GM21447 (cell line): ENCODE data around the gene THADA.
"Not testable (repeated sequence)": the region's sequence is repeated elsewhere in the genome, so short reads cannot be mapped to it uniquely, and the experiment has no call there.

Source experiments
- ATAC-seq: cut with Tn5 transposase; IDR thresholded peaks from one replicate; pipeline ENCODE4 v1.9.1; 2021; ENCODE audit not compliant: unreplicated experiment

THADA gene

GRCh38 chr2:43605079-43605655, 9.3 kb upstream of the THADA start:
- ATAC-seq: no peak

GRCh38 chr2:43604674-43605073, 8.8 kb upstream of the THADA start:
- ATAC-seq: no peak

- not testable (repeated sequence) for ATAC-seq
Measured at GRCh38 chr2:43600596-43600995, 4.8 kb upstream of the THADA start.

- no peak for ATAC-seq
Measured at GRCh38 chr2:43594875-43595274, 963 bp downstream of the THADA start.

GRCh38 chr2:43593254-43593653, 2.6 kb downstream of the THADA start:
- no peak for ATAC-seq

GRCh38 chr2:43592443-43592842, 3.4 kb downstream of the THADA start:
- no peak for ATAC-seq

GRCh38 chr2:43585708-43586107, 10.1 kb downstream of the THADA start:
- ATAC-seq: no peak

- ATAC-seq: no peak
Measured at GRCh38 chr2:43579275-43579981, 16.4 kb downstream of the THADA start.

GRCh38 chr2:43576981-43577892, 18.6 kb downstream of the THADA start:
- ATAC-seq: no peak

GRCh38 chr2:43572244-43572643, 23.6 kb downstream of the THADA start:
- ATAC-seq: no peak

GRCh38 chr2:43569921-43570320, 25.9 kb downstream of the THADA start:
- ATAC-seq: peak; percentile 77

- no peak for ATAC-seq
Measured at GRCh38 chr2:43568228-43568627, 27.6 kb downstream of the THADA start.

- ATAC-seq: peak; percentile 36
Measured at GRCh38 chr2:43566461-43566729, 29.4 kb downstream of the THADA start.

- ATAC-seq: no peak
Measured at GRCh38 chr2:43563679-43564078, 32.2 kb downstream of the THADA start.

GRCh38 chr2:43560231-43560547, 35.6 kb downstream of the THADA start:
- ATAC-seq: no peak

- peak; percentile 90 for ATAC-seq
Measured at GRCh38 chr2:43559391-43560230, 36.2 kb downstream of the THADA start.

GRCh38 chr2:43557196-43557595, 38.6 kb downstream of the THADA start:
- no peak for ATAC-seq

GRCh38 chr2:43556256-43556655, 39.6 kb downstream of the THADA start:
- no peak for ATAC-seq

GRCh38 chr2:43553341-43553855, 42.4 kb downstream of the THADA start:
- ATAC-seq: no peak

- no peak for ATAC-seq
Measured at GRCh38 chr2:43551990-43552389, 43.8 kb downstream of the THADA start.

GRCh38 chr2:43548381-43548780, 47.5 kb downstream of the THADA start:
- not testable (repeated sequence) for ATAC-seq
